Ascending aorta (tissue), 2 donors: ENCODE measurements around the gene FBRSL1. TPM values are rescaled to one million over a fixed set of nuclear protein-coding genes. Genes with fewer than 3 reads are reported as not detected.

Experiments used
- DNase-seq, 2 donors: peaks; one replicate each; pipeline ENCODE4 v3.0.0-alpha.2; 2019; ENCODE audit warnings: low spot score in 2 of 2
- H3K27ac ChIP-seq, 2 donors: fragments of 200-600 bp; sonication (generic); one replicate each; pipeline ENCODE4 v1.5.1; 2016 to 2017; ENCODE audit warnings: mild to moderate bottlenecking in 1 of 2
- H3K27me3 ChIP-seq: fragments of 200-600 bp; sonication (generic); one replicate; pipeline ENCODE4 v1.5.1; 2017
- H3K36me3 ChIP-seq, 2 donors: fragments of 200-600 bp; sonication (generic); one replicate each; pipeline ENCODE4 v1.5.1; 2016
- H3K4me1 ChIP-seq, 2 donors: fragments of 200-600 bp; sonication (generic); one replicate each; pipeline ENCODE4 v1.5.1; 2016 to 2017; ENCODE audit warnings: mild to moderate bottlenecking in 1 of 2
- H3K4me3 ChIP-seq, 2 donors: fragments of 200-600 bp; sonication (generic); one replicate each; pipeline ENCODE4 v1.5.1; 2016 to 2017; ENCODE audit warnings: mild to moderate bottlenecking in 1 of 2
- H3K9me3 ChIP-seq, 2 donors: fragments of 200-600 bp; sonication (generic); one replicate each; pipeline ENCODE4 v1.5.1; 2016
- intact Hi-C: fragments of 100-400 bp; cut with DNase I; formaldehyde crosslinking; loops from one replicate; pipeline ENCODE4 v1.15.1; 2023
- total RNA-seq: library from RNA; depleted of rRNA; stranded (reverse); fragments of >200 nt; gene quantifications from one replicate; pipeline ENCODE4 v1.1.0, GENCODE V29; 2016
- TF ChIP-seq, protein P1 (sequence below), 3 experiments: fragments of 200-600 bp in 2 of 3; fragments of 450-650 bp in 1 of 3; sonication (generic) in 2 of 3; IDR thresholded peaks; one replicate each; pipeline ENCODE4 v1.5.1; 2016 to 2019; ENCODE audit warnings: antibody characterized with exemption in 3 of 3, mild to moderate bottlenecking in 1 of 3, moderate library complexity in 1 of 3

The FBRSL1 gene
- total RNA-seq, 1 donor from 2014 or later = 40.7 TPM

DNA sequence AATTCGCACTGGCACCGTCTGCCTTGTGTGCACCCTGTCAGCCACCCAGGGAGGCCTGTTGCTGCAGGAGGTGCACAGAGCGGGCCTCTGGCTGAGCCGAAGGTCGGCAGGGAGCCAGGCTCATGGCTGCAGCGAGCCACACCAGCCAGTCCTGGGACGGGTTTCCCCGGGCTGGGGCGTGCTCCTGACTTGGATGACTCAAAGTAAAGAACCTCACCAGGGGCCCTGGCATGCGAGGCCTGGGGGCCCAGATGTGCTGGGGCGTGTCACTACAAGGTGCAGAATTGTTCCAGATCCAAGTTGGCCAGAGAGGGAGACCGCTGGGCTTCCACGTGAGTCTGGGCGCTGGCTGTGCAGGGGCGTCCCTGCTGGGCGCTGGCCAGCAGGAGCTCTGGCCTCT lies 34.5 kb downstream of the FBRSL1 start:
- TF ChIP-seq, protein P1, sequence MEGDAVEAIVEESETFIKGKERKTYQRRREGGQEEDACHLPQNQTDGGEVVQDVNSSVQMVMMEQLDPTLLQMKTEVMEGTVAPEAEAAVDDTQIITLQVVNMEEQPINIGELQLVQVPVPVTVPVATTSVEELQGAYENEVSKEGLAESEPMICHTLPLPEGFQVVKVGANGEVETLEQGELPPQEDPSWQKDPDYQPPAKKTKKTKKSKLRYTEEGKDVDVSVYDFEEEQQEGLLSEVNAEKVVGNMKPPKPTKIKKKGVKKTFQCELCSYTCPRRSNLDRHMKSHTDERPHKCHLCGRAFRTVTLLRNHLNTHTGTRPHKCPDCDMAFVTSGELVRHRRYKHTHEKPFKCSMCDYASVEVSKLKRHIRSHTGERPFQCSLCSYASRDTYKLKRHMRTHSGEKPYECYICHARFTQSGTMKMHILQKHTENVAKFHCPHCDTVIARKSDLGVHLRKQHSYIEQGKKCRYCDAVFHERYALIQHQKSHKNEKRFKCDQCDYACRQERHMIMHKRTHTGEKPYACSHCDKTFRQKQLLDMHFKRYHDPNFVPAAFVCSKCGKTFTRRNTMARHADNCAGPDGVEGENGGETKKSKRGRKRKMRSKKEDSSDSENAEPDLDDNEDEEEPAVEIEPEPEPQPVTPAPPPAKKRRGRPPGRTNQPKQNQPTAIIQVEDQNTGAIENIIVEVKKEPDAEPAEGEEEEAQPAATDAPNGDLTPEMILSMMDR (IDR thresholded peaks at IDR 0.05) = no peak
- intact Hi-C loops = loop anchor here (10.0 kb wide), 1 partner anchor 110 kb away; no protein-coding TSS in a partner anchor
- H3K36me3 ChIP-seq = peaks cover 3 to 11% of the 10 kb centered on the region in 2 donors
- no peaks in the 10 kb centered on the region for H3K9me3 ChIP-seq
- no peaks in the 10 kb centered on the region for H3K27me3 ChIP-seq
- no peak for DNase-seq
- H3K27ac ChIP-seq = no peak overlapping the region
- no peaks in the 10 kb centered on the region for H3K4me1 ChIP-seq
- H3K4me3 ChIP-seq = no peak overlapping the region

DNA sequence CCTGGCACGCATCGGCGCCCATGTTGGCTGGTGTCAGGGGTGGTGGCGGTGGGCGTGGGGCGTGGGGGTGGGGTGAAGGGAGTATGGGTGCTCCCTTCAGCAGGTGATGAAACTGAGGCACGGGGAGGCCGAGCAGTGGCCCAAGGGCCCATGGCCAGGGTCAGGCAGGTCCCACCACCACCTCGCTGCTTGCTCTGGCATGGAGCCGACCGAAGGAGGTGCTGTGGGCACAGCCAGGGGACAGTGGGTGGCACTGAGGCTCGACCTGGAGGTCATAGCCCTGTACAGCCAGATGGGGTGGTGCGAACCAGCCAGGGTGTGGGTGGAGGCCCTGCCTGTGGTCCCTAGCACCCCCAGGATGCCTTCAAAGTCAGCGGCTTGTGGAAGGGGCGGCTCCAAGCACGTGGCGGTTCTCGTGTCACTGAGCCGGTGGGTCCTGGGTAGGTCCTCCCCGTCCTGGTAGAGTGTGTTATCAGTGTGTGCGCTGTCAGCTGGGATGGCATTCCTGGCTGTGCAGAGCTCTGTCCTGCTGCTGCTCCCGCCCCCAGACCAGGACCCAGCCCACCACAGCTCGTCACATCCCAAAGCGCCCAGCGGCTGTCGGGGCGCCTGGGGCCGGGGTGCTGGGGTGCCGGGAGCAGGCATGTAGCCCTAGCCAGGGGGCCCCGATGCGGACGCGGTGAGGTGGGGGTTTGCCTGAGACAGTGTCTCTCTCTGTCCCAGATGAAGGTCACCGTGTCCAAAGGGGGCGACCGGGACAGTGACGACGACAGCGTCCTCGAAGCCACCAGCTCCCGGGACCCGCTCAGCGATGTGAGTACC lies 35.3 kb downstream of the FBRSL1 start:
- no peak for DNase-seq
- Histone ChIP-seq H3K4me3 (no peak overlapping the region), H3K36me3 (peaks cover 3 to 16% of the 10 kb centered on the region in 2 donors), H3K4me1 (no peaks in the 10 kb centered on the region), H3K9me3 (no peaks in the 10 kb centered on the region), H3K27me3 (no peaks in the 10 kb centered on the region), H3K27ac (no peak overlapping the region)
- intact Hi-C loops = loop anchor here (10.0 kb wide), 1 partner anchor 110 kb away; no protein-coding TSS in a partner anchor
- TF ChIP-seq, protein P1 (IDR thresholded peaks at IDR 0.05) = no peak

DNA sequence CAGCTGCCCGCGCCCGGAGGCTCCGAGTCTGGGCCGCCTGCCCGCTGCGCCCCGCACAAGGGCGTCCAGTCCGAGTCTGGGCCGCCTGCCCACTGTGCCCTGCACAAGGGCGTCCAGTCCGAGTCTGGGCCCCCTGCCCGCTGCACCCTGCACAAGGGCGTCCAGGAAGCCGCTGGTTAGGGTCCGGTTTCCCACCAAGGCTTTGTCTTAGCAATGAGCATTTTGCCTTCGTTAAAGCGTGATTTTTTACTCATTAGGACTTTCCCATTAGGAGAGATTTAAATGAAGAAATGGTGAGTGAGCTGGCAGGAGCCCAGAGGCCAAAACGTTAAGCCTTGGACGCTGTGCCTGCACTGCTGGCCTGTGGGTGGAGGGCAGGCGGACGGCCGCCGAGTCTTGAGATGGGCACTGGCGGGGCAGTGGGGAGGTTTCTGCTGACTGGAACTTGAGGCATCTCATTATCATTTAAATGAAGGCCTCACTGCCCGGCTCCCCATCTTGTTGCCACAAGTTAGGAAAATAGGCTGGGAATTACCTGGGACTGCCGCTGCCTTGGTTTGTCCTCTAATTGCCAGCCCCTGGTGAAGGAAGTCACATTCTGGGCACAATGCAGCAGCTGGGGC lies 36.0 kb downstream of the FBRSL1 start:
- Histone ChIP-seq H3K9me3 (no peaks in the 10 kb centered on the region), H3K4me1 (no peaks in the 10 kb centered on the region), H3K4me3 (no peak overlapping the region), H3K27me3 (no peaks in the 10 kb centered on the region), H3K36me3 (peaks cover 3 to 16% of the 10 kb centered on the region in 2 donors), H3K27ac (no peak overlapping the region)
- TF ChIP-seq, protein P1 (IDR thresholded peaks at IDR 0.05) = no peak
- intact Hi-C loops = loop anchor here (10.0 kb wide), 1 partner anchor 111 kb away; no protein-coding TSS in a partner anchor
- no peak for DNase-seq

DNA sequence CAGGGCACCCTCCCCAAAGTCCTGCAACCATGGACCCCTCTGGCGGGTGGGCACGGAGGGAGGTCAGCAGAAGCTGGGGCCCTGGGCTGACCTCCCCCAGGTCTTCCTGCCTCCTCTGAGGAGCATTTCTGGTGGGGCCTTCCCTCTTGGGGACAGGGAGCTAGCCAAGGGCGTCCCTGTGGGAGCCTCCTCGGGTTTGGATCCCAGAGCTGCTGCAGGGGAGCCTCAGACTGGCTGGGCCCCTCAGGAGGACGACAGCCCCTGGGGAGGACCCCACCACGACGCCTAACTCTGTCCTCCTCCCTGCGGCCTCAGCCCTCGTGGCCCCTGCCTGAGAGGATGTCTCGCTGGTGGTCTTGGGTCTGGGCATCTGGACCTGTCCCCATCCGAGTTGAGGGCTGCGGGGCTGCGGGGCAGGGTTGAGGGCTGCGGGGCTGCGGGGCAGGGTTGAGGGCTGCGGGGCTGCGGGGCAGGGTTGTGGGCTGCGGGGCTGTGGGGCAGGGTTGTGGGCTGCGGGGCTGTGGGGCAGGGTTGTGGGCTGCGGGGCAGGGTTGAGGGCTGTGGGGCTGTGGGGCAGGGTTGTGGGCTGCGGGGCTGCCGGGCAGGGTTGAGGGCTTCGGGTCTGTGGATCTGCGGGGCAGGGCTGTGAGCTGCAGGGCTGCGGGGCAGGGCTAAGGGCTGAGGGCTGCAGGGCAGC lies 37.4 kb downstream of the FBRSL1 start:
- Histone ChIP-seq H3K36me3 (peaks cover 5 to 27% of the 10 kb centered on the region in 2 donors), H3K27ac (no peak overlapping the region), H3K27me3 (no peaks in the 10 kb centered on the region), H3K4me1 (no peaks in the 10 kb centered on the region), H3K4me3 (no peak overlapping the region), H3K9me3 (no peaks in the 10 kb centered on the region)
- TF ChIP-seq, protein P1 (IDR thresholded peaks at IDR 0.05) = no peak
- intact Hi-C loops = loop anchor here (10.0 kb wide), 1 partner anchor 113 kb away; no protein-coding TSS in a partner anchor
- no peak for DNase-seq

DNA sequence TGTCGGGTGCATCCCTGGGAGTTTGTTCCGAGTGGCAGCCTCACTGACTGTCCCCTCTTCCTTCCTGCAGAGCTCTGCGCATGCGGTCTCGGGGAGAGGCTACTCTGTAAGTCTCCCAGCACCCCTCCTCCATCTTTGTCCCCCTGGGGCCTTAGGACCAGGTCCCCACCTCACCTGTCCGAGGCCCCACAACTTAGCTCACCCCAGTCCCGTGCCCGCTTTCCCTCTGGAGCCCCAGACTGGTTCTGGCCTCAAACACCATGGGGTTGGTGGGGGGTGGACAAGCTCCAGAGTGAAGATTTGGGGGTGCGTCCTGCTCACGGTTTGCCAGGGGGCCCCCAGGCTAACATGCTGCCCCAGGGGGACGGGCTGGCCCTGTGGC lies 37.9 kb downstream of the FBRSL1 start:
- intact Hi-C loops = loop anchor here (10.0 kb wide), 1 partner anchor 113 kb away; no protein-coding TSS in a partner anchor
- TF ChIP-seq, protein P1 (IDR thresholded peaks at IDR 0.05) = no peak
- H3K36me3 ChIP-seq = peaks cover 5 to 31% of the 10 kb centered on the region in 2 donors

More for the DNA sequence above, 37.9 kb downstream of the FBRSL1 start:
- DNase-seq = no peak
- Histone ChIP-seq H3K4me1 (no peaks in the 10 kb centered on the region), H3K4me3 (no peak overlapping the region), H3K27me3 (no peaks in the 10 kb centered on the region), H3K9me3 (peaks cover 0 to 5% of the 10 kb centered on the region in 2 donors), H3K27ac (no peak overlapping the region)
